ENCODE results near the gene ZNF239.
A peak's percentile ranks its signal among the peaks of the same experiment; 100 is the strongest.
"Not testable (repeated sequence)": the region's sequence is repeated elsewhere in the genome, so short reads cannot be mapped to it uniquely, and the experiment has no call there.

ZNF239 gene

DNA sequence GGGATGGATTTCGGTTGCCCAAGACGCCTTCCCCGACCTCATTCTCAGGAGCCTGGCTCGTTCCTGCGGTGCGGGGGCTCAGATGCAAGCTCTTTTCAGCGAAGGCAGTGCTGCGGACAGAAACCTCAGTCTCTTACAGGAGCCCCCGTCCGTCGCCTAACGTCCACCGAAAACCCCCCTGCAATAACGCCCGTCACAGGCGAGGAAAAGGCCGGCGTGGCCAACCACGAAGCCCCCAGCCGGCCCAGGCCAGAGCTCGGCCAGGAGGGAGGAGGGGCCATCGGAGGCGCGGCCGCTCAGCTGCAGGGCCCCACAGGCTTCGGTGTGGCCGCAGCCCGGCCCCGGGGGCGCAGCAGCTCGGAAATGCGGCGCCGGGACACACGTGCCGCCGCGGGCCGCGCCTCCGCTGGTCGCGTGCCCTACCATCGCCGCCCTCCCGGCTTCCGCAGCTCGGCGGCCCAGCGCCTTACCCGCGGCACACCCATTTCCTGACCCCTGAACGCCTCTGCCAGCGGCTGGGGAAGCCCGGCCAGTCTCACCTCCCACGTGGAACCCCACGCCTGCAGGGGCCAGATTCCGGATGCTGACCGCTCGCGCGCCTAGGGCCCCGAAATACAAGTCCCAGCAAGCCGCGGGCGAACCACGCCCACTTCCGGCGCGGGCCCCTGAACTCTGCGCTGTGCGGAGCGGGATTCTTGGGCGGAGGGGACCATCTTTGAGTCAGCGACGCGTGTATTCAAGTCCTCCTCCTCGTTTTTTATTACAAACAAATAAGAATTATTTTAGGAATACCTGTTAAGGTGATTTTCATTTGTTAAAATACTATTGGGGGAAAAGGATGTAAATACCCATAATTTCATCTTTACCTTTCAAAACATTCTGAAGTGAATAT lies at the start of gene ZNF239:
Gene ZNF239 (minus strand): TSS at position 616 of the 892 bp plus-strand sequence. CDS start 16,537 bp downstream, outside the sequence.
- DNase-seq = peak; percentile 89

DNA sequence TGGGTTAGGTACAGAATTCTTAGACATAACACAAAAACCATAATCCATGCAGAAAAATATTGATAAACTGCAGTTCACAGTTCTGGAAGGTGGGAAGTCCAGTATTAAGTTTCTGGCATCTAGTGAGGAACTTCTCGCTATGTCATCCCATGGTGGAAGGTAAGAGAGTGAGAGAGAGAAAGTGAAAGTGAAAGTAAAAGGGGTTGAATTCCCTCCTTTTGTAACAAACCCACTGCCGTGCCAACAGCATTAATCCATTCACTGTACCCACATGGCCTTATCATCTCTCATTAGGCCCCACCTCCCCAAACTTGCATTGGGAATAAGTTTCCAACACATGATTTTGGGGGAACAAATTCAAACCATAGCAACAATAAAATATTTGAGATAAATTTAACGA lies 48.9 kb upstream of the ZNF239 start:
- peak; percentile 42 for DNase-seq

DNA sequence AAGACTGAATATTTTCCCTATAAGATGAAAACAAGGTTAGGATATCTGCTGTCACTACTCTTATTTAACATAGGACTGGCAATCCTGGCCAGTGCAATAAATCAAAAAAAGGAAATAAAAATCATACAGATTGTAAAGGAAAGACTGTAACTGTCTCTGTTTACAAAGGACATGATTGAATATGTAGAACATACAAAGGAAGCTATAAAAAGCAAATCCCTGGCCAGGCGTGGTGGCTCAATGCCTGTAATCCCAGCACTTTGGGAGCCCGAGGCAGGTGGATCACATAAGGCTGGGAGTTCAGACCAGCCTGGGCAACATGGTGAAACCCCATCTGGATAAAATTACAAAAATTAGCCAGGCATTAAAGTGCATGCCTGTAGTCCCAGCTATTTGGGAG lies 47.6 kb upstream of the ZNF239 start:
- DNase-seq = no peak

DNA sequence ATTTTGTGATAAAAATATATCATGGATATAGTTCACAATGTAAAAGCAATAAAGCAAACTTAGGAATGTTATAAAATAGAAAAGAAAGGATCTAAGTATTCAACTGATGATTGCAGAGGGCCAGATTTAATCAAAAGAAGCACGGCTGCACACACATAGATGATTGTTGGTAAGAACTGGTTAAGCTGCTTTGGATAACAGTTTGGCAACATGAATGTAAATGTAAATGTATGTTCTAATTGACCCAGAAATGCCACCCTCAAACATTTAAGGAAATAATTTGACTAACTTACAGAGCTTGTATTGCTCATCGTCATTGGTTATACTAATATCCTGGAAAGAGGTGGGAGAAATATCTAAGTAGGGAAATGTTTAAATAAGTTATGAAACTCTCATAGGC lies 45.0 kb upstream of the ZNF239 start:
- no peak for DNase-seq

DNA sequence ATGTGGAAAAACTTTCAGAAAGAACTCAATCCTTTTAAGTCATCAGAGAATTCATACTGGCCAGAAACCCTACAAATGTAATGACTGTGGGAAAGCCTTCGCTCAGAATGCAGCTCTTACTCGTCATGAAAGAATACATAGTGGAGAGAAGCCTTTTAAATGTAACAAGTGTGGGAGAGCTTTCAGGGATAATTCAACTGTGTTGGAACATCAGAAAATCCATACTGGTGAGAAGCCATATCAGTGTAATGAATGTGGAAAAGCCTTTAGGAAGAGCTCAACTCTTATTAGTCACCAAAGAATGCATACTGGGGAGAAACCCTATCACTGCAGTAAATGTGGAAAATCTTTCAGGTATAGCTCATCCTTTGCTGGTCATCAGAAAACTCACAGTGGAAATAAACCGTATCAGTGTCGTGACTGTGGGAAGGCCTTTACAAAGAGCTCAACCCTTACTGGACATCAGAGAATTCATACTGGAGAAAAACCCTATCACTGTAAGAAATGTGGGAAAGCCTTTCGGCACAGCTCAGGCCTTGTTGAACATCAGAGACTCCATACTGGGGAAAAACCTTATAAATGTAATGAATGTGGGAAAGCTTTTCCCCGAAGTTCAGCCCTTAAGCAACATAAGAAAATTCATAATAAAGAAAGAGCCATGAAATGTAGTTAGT lies 42.4 kb upstream of the ZNF239 start:
- no peak for DNase-seq

DNA sequence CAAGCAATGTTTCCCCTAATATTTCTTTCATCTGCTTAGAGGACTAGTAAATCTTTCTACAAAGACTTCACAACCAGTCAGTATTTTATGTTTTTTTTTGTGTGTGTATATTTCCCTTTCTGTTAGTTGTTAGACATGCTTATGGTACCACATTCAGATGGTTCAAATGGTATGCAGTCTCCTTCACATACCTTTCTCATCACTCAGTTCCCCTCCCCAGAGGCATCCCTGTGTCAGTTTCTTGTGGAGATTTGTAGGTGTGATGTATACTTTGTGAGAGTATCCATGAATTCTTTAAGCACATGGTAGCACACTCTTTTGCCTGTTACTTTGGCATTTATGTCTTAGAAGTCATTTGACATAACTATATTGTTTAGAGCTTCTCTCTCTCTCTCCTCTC lies 36.2 kb upstream of the ZNF239 start:
- DNase-seq = no peak

DNA sequence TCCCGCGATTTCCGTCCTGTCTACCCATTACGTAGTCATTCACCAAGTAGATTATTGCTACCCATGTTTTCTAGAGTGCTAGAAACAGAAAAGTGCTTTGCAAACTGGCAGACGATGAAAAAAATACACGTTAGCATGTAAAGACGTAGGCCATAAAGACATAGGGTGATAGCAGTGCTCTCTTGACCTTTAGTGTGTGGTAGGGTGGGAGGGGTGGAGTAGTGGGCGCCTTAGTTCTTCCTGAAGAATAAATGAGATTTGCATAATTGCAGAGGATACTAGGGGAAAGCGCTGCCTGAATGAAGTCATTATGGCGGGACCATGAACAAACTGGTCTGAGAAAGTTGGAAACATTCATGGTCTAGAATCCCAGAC lies 32.8 kb upstream of the ZNF239 start:
- no peak for DNase-seq

DNA sequence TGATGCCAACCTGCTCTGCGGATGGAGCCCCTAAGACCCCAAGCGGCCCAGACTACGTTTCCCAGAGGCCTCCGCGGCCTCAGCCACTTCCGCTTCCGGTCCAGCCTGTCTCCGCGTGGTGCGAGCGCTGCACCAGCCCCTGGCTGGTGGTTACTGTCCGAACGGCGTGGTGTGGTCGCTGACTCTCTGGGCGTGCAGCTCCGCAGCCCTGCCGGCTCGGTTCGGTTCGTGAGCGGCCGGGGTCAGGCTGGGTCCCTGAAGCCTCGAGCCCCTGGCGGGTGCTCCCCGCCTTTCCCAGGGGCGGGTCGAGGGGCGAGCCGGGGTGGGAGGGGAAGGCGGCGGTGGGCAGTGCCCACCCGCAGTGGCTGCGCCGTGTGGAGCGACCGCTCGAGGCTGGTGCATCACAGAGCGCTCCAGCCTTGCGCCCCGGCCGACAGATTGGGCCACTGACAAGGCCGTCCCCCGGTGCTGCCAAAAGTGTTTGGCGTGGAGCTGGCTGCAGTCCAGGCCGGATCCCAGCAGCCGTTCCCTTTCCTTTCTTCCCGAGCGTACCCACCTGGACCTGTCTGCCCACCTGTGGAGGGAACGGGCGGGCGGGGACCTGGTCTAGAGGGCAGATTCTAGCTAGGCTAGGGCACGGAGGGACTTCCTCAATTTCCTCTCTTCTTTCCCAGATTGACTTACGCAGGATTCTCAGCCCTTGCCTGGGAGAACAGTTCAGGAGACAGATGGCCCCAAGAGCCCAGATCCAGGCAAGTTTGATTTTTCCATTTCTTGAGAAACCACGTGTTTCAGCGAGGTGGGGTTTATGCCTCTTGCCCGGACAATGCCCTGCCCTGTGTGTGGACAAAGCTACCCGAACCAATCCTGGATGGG lies 32.1 kb upstream of the ZNF239 start, which contains the start of gene ZNF485:
Gene ZNF485 (plus strand): TSS at position 116 of the 876 bp plus-strand sequence. CDS start 613 bp downstream, at position 729.
- peak; percentile 67 for DNase-seq

DNA sequence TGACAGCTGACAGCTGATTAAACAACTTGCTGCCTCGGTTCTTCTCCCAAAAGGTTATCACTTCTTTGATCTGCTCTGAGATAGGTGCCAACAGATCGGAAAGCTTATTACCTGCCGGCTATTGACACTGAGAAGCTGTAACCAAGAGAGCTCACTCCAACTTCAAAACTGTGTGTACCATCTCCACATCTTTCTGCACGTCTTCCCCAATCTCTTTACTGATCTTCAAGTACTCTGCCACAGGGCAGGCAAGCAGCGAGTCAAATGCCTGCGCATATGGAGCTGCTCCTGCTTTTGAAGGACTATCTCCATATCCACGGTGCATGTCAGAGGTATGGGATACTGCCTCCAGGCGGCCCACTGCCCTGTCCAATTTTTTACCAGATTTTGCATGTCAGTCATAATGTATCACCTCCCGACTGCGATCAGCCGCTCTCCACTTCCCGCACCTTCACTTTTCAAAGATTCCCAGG lies 31.5 kb upstream of the ZNF239 start:
- no peak for DNase-seq

DNA sequence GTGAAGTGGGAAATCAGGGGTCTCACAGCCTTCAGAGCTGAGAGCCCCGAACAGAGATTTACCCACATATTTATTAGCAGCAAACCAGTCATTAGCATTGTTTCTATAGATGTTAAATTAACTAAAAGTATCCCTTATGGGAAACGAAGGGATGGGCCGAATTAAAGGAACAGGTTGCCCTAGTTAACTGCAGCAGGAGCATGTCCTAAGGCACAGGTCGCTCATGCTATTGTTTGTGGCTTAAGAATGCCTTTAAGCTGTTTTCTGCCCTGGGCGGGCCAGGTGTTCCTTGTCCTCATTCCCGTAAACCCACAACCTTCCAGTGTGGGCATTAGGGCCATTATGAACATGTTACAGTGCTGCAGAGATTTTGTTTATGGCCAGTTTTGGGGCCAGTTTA lies 27.2 kb upstream of the ZNF239 start:
- DNase-seq = not testable (repeated sequence)

DNA sequence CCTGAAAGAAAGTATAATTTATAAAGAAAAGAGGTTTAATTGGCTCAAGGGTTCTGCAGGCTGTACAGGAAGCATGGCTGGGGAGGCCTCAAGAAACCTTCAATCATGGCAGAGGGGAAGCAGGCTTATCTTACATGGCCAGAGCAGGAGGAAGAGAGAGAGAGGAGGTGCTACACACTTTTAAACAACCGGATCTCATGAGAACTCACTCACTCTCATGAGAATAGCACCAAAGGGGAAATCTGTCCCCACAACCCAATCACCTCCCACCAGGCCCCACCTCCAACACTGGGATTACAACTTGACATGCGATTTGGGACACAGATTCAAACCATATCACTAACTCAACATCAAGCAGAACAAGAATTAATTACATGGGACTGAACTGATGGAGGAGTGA lies 24.9 kb upstream of the ZNF239 start:
- DNase-seq = no peak

DNA sequence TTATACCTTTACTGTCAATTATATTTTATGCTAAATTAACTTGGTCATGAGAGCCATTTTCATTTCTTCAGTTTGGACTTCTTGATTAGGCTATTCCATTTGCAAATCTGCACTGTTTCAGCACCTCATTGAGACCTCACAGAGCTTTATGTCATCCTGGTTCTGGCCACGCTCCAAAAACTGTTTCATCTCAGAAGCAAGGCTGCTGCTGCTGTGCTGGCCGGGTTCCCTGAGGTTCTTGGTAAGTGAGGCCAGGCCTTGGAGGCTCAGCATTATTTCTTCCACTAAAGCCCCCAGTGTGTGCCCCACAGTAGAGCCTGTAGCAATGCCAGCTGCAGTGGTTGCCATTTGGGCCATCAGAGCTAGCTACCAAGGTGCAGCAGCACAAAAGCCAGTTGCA lies 24.0 kb upstream of the ZNF239 start:
- DNase-seq = no peak

DNA sequence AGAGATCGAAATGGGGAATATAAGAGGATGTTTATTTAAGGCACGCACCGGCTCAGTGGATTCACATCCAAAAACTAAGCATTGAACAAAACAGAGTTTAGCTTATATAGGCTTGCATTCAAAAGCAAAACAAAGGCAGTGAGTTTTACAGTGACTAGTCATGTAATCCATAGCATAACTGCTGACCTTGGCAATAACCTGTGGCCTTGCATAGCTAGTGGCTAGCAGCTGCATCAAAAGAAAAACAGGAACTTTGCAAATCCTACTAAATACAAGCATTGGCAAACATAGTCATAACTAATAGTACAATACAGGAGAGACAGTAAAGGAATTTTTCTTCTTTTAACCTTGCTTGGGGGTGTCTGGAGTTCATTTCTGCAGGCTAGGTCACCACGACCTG lies 22.1 kb upstream of the ZNF239 start:
- no peak for DNase-seq

DNA sequence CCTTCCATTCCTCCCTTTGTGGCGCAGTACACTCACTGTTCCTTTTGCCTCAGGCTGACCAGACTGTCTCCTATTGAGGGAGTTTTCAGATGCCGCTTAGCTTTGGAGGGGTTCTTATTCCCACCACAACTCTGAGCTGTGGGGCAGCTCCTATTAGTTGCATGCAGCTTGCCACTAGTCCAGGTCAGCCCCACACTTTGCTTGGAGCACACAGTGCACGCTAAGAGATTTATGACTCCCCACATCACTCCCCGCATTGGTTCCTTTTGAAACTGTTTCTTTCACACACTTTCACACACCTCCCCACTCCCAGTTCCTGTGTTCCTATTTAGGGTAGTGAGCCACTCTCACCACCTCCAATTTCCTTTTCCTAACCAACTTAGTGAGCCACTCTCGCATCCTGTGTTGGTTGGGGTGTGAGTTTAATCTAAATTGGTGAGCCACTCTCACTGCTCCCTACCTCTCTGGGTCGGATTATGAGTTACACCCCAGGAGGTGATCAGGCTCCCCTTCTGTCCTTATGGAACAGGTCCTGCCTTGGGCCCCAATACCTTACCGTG lies 21.4 kb upstream of the ZNF239 start:
- peak; percentile 24 for DNase-seq

DNA sequence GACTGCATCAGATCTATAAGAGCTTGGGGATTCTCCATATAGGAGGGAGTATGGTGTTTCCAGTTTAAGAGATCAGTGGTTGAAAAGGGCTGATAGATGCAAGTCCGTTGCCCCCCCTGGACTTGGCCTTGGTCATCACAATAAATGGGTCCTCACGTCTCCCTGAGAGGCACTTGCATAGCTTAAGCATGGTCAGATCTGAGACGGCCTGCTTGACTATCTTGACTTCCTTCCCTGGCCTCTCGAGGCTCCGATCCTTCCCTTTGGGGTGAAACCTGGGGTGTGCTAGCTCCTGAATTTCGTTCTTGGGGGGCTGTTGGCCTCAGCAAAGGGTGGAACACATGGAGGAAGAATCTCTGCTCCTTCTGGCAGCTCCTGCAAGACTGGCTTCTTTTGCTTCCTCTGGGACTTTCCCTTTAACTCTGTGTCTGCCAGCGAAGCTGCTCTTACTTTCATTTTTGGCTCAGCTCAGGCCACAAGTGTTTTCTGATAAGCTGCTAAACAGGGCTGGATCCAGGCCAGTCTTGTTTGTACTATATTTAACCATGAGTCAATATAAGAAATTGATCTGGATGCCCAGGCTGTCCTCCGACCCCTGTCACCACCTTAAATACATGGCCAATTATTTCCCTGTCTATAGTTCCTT lies 20.7 kb upstream of the ZNF239 start:
- DNase-seq = peak; percentile 58

DNA sequence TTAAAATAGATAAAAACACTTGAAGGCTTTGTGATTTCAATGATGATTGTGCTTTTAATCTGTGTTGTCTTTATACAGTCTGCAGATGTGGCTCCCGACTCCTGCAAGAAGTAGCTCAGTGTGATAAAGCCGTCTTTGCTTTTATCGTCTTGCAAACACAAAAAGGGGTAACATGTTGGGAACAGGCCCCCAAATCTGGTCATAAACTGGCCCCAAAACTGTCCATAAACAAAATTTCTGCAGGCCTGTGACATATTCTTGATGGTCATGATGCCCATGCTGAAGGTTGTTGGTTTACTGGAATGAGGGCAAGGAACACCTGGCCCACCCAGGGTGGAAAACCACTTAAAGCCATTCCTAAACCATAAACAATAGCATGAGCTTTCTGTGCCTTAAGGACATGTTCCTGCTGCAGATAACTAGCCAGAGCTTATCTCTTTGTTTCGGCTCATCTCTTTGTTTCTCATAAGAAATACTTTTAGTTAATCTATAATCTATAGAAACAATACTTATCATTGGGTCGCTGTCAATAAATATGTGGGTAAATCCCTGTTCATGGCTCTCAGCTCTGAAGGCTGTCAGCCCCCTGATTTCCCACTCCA lies 17.0 kb upstream of the ZNF239 start:
- no peak for DNase-seq

DNA sequence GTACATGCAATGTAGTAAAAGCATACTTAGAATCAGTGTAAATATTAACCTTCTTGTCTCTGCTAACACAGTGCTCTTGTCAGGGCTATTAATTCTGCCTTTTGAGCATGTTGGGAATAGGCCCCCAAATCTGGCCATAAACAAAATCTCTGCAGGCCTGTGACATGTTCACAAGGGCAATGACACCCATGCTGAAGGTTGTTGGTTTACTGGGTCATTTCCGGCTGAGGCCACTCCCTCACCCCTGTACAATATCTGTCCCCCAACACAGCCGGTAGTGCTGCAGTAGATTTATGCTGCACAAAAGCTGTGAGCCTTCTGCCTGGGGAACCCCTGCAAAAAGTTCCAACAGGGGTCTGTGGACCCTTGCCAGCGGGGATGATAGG lies 12.3 kb upstream of the ZNF239 start:
- DNase-seq = not testable (repeated sequence)

DNA sequence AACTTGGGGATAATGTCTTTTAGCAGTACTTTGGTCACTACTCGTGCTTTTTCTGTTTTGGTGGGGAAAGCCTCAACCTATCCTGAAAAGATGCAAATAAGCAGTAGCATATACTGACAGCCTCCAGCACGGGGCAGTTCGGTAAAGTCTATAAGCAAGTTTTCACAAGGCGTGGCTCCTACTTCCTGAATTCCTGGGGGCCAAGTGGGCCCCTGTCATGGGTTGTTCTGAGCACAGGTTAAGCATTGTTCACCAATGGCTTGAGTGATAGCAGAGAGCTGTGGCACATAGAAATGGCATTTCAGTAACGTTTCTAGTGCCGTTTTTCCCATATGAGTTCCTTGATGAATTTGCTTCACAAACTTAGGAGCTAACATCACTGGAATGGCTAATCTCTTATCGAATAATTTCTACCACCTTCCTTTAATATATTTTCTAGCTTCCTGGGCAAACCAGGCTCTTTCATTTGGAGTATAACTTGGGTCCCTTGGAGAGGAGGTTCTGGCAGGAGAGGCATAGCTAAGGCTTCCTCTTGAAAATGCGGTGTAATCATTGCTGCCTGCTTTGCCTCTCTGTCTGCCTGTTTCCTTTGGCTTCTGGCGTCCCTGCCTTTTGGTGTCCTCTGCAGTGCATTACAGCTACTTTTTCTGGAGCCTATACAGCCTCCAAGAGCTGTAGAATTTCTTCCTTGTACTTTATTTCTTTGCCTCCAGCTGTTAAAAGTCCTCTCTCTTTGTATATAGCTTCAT lies 11.7 kb upstream of the ZNF239 start:
- DNase-seq = no peak

DNA sequence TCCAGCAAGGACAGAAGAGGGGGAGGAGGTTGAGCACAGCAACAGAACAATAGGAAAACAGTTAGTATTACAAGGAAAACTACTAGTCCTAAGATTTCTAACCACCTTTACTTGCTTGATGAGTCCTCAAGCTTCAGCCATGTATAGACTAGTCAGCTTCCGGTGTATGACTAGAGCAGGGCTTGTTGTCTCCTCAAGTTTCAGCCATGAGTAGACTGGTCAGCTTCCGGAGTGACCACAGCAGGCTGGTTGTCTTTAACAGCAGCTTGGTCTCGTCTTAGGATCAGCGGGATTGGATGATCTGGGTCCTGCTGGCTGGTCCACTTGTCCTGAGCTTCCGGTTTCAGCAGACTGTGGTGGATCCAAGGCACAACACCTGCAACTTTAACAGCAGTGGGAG lies 10.6 kb upstream of the ZNF239 start:
- no peak for DNase-seq

DNA sequence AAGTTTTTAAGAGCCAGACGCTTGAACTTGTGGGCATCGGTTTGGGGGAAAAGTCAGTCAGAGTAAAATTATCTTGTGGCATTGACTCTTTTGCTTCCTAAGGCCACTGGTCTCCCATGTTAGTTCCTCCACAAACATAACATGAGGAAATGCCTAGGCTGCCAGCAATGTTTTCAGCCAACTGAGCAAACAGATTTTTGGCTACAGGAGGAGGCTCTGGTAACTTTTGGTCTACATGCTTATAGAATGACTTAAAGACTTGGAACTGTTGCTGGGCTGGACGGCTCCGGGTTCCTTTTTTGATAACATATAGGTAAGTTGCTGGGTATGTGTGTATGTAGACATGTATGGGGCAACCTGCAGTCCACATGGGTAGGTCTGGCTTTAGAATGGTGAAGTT lies 9.6 kb upstream of the ZNF239 start:
- no peak for DNase-seq

DNA sequence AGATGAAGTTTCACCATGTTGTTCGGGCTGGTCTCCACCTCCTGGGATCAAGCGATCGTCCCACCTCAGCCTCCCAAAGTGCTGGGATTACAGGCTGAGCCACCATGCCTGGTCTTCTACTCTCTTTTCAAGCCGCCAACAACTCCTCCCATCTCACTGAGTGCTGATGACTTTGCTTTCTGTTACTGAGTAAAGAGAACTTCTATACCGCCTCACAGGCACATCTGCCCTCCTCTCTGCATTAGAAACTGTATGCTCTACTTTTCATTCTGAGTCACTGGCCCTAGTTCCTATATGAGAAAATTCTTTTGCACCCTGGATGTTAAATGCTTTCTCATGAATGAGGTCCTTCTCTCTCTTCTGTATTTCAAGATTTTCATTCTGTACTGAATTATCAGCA lies 2.2 kb upstream of the ZNF239 start:
- no peak for DNase-seq
